CD4-positive, alpha-beta T cell (primary cell): ENCODE results near the gene LBHD2. TPM values are rescaled to one million over a fixed set of nuclear protein-coding genes. Genes with fewer than 3 reads are reported as not detected.
A peak's percentile ranks its signal among the peaks of the same experiment; 100 is the strongest.

Experiments
- ATAC-seq: fragments of 200-7000 bp; cut with Tn5 transposase; one replicate; pipeline ENCODE4 v1.10.0; 2022; ENCODE audit warnings: mild to moderate bottlenecking; ENCODE audit not compliant: poor library complexity
- CTCF ChIA-PET: fragments of 350-600 bp; sonication (Branson Sonifier 250); formaldehyde crosslinking; loops from one replicate; lab custom pipeline; 2021; ENCODE audit warnings: antibody characterized with exemption, inconsistent platforms; lab: Charles Lee
- POLR2A ChIA-PET: fragments of 350-600 bp; sonication (Branson Sonifier 250); formaldehyde crosslinking; loops from one replicate; lab custom pipeline; 2021; ENCODE audit warnings: antibody characterized with exemption, inconsistent platforms; lab: Charles Lee
- DNase-seq, 14 experiments: peaks; one replicate each; pipeline ENCODE4 v3.0.0-alpha.2; 2013 to 2020; ENCODE audit warnings: mixed read lengths in 2 of 14
- H3K27ac ChIP-seq, 2 donors: one replicate each; pipeline versions ENCODE4 v1.5.1 to v1.7.0; 2013; ENCODE audit warnings: low read length in 2 of 2, low read depth in 1 of 2, mild to moderate bottlenecking in 1 of 2
- H3K27me3 ChIP-seq, 2 experiments: 1 replicate in 1 of 2; 2 replicates in 1 of 2; pipeline versions ENCODE4 v1.6.1 to v1.7.0; 2013; ENCODE audit warnings: low read length in 2 of 2, control low read depth in 1 of 2, mild to moderate bottlenecking in 1 of 2, moderate library complexity in 1 of 2; ENCODE audit not compliant: insufficient read depth in 2 of 2, control insufficient read depth in 1 of 2
- H3K36me3 ChIP-seq: one replicate; pipeline ENCODE4 v1.6.1; 2013; ENCODE audit warnings: low read length, control low read depth; ENCODE audit not compliant: insufficient read depth
- H3K4me1 ChIP-seq: one replicate; pipeline ENCODE4 v1.6.1; 2013; ENCODE audit warnings: low read length, control low read depth; ENCODE audit not compliant: insufficient read depth
- H3K4me3 ChIP-seq: one replicate; pipeline ENCODE4 v1.5.1; 2013; ENCODE audit warnings: mild to moderate bottlenecking, low read length, moderate library complexity
- H3K9me3 ChIP-seq, 2 experiments: 1 replicate in 1 of 2; 2 replicates in 1 of 2; pipeline versions ENCODE4 v1.6.1 to v1.7.0; 2013; ENCODE audit warnings: low read length in 2 of 2, mild to moderate bottlenecking in 2 of 2, control low read depth in 1 of 2, moderate library complexity in 1 of 2; ENCODE audit not compliant: control insufficient read depth in 1 of 2, insufficient read depth in 1 of 2
- H3K27ac Mint-ChIP-seq: one replicate; pipeline ENCODE4 v1.8.0; 2020; ENCODE audit warnings: mixed read lengths
- H3K27me3 Mint-ChIP-seq: one replicate; pipeline ENCODE4 v1.8.0; 2021; ENCODE audit warnings: mixed read lengths
- H3K36me3 Mint-ChIP-seq: one replicate; pipeline ENCODE4 v1.8.0; 2021; ENCODE audit warnings: low read depth, mixed read lengths
- H3K4me1 Mint-ChIP-seq: one replicate; pipeline ENCODE4 v1.8.0; 2021; ENCODE audit warnings: low read depth, mixed read lengths
- H3K4me3 Mint-ChIP-seq: one replicate; pipeline ENCODE4 v1.8.0; 2020; ENCODE audit warnings: mild to moderate bottlenecking, mixed read lengths
- H3K9me3 Mint-ChIP-seq: one replicate; pipeline ENCODE4 v1.8.0; 2020; ENCODE audit warnings: mixed read lengths
- CTCF ChIP-seq: fragments of 200-600 bp; IDR thresholded peaks from one replicate; pipeline ENCODE4 v1.8.0; 2022; ENCODE audit warnings: antibody characterized with exemption, mild to moderate bottlenecking
- intact Hi-C, 2 experiments: fragments of 100-400 bp; cut with DNase I in 1 of 2; cut with micrococcal nuclease in 1 of 2; formaldehyde crosslinking; loops; one replicate each; pipeline versions ENCODE4 v1.15.1 to v1.9.0; 2023 to 2025; cut with DNase I, micrococcal nuclease
- total RNA-seq, 174 experiments: library from RNA in 2 of 174; stranded (reverse) in 2 of 174; gene quantifications; one replicate each; pipeline ENCODE4 v1.2.3 and lab custom pipeline; 2021 to 2026

The LBHD2 gene
- total RNA-seq, 2 experiments from 2014 or later = not detected

- Histone ChIP-seq H3K9me3 (no peaks in the 10 kb centered on the region), H3K4me3 (no peak overlapping the region), H3K27me3 (peaks cover 0 to 3% of the 10 kb centered on the region in 2 experiments), H3K4me1 (no peaks in the 10 kb centered on the region), H3K36me3 (no peaks in the 10 kb centered on the region), H3K27ac (no peak overlapping the region)
- Mint-ChIP-seq H3K36me3 (no peaks in the 10 kb centered on the region), H3K27ac (no peak overlapping the region), H3K27me3 (no peaks in the 10 kb centered on the region), H3K4me1 (no peaks in the 10 kb centered on the region), H3K9me3 (no peaks in the 10 kb centered on the region), H3K4me3 (no peak overlapping the region)
- CTCF ChIA-PET = no interaction called here
- no peak for ATAC-seq
- no peak for TF ChIP-seq CTCF
- DNase-seq = no peak
- intact Hi-C loops = no loop called here
- POLR2A ChIA-PET = no interaction called here
Observed at GRCh38 chr14:103134405-103134804, 50.4 kb downstream of the LBHD2 start.

- H3K4me3 ChIP-seq = no peak overlapping the region
- H3K9me3 Mint-ChIP-seq = no peaks in the 10 kb centered on the region
- DNase-seq (no peak), ATAC-seq (no peak)
- peaks cover 0 to 3% of the 10 kb centered on the region in 2 experiments for H3K27me3 ChIP-seq
- no peaks in the 10 kb centered on the region for H3K36me3 Mint-ChIP-seq
- peaks cover 4% of the 10 kb centered on the region for H3K27me3 Mint-ChIP-seq
- no peak for TF ChIP-seq CTCF
- no peak overlapping the region for H3K4me3 Mint-ChIP-seq
- H3K4me1 ChIP-seq = no peaks in the 10 kb centered on the region
- ChIA-PET CTCF (no interaction called here), POLR2A (no interaction called here)
- H3K36me3 ChIP-seq = no peaks in the 10 kb centered on the region
- no peaks in the 10 kb centered on the region for H3K9me3 ChIP-seq
- H3K27ac Mint-ChIP-seq = no peak overlapping the region
- no peak overlapping the region for H3K27ac ChIP-seq
- no peaks in the 10 kb centered on the region for H3K4me1 Mint-ChIP-seq
- intact Hi-C loops = no loop called here
Observed at GRCh38 chr14:103134919-103135318, 50.9 kb downstream of the LBHD2 start.

- Mint-ChIP-seq H3K4me1 (no peaks in the 10 kb centered on the region), H3K4me3 (no peak overlapping the region), H3K27ac (no peak overlapping the region), H3K9me3 (no peaks in the 10 kb centered on the region), H3K27me3 (peaks cover 4% of the 10 kb centered on the region), H3K36me3 (no peaks in the 10 kb centered on the region)
- no peak for TF ChIP-seq CTCF
- H3K36me3 ChIP-seq = no peaks in the 10 kb centered on the region
- H3K27ac ChIP-seq = no peak overlapping the region
- POLR2A ChIA-PET = no interaction called here
- no peak overlapping the region for H3K4me3 ChIP-seq
- CTCF ChIA-PET = no interaction called here
- DNase-seq (peak in 1 of 14 experiments; percentile 5), ATAC-seq (no peak)
- intact Hi-C loops = no loop called here
- no peaks in the 10 kb centered on the region for H3K4me1 ChIP-seq
- peaks cover 0 to 3% of the 10 kb centered on the region in 2 experiments for H3K27me3 ChIP-seq
- no peaks in the 10 kb centered on the region for H3K9me3 ChIP-seq
Observed at GRCh38 chr14:103135333-103136260, 51.6 kb downstream of the LBHD2 start.
